ENCODE results near the gene EEF2K. TPM values are rescaled to one million over a fixed set of nuclear protein-coding genes. Genes with fewer than 3 reads are reported as not detected.
A peak's percentile ranks its signal among the peaks of the same experiment; 100 is the strongest.

Gene EEF2K
- total and polyA plus RNA-seq, 2 of the 13 experiments (the other 11 are each of a cell fraction or from before 2014, with no cell fraction given): 22.0 to 23.8 TPM

DNA sequence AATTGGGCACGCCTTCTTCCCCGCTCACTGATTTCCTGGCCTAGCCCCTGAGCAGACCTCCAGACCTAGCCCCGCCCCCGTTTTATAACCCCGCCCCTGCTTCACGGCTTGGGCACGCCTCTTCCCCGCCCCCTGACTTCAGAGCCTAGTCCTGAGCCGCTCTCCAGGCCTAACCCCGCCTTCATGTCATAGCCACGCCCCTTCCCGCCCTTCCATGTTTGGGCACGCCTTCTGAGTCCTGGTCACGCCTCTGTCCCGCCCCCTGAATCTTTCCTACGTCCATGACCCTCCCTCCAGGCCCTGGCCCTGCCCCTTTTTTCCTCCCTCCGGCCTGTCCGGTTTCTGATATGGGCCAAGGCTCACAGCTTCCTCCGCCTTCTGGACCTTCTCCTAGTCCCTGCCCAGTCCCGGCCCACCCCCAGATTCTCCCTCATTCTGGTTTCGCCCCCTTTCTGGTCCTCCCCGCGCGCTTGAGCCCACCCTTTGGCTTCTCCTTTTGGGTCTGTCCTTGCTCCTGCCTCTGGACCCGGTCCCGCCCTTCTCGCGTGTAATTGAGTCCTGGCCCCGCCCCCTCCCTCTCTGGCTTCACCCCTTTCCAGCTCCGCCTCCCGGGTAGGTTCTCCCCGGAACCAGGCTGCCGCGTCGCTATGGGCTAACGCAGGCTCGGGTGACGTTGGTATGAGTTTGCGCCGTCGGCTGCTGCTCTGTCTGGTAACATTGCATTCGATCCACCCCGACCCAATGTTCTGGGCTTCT lies 15.1 kb upstream of the EEF2K start (continued):
- TF ChIP-seq, protein P1, sequence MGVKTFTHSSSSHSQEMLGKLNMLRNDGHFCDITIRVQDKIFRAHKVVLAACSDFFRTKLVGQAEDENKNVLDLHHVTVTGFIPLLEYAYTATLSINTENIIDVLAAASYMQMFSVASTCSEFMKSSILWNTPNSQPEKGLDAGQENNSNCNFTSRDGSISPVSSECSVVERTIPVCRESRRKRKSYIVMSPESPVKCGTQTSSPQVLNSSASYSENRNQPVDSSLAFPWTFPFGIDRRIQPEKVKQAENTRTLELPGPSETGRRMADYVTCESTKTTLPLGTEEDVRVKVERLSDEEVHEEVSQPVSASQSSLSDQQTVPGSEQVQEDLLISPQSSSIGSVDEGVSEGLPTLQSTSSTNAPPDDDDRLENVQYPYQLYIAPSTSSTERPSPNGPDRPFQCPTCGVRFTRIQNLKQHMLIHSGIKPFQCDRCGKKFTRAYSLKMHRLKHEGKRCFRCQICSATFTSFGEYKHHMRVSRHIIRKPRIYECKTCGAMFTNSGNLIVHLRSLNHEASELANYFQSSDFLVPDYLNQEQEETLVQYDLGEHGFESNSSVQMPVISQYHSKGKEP (CRISPR knock-in tag; IDR thresholded peaks at IDR 0.05): 0 out of 2 replicates have a peak, but pooled peaks have one; percentile 10
- TF ChIP-seq, protein P2, sequence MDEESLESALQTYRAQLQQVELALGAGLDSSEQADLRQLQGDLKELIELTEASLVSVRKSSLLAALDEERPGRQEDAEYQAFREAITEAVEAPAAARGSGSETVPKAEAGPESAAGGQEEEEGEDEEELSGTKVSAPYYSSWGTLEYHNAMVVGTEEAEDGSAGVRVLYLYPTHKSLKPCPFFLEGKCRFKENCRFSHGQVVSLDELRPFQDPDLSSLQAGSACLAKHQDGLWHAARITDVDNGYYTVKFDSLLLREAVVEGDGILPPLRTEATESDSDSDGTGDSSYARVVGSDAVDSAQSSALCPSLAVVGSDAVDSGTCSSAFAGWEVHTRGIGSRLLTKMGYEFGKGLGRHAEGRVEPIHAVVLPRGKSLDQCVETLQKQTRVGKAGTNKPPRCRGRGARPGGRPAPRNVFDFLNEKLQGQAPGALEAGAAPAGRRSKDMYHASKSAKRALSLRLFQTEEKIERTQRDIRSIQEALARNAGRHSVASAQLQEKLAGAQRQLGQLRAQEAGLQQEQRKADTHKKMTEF (CRISPR knock-in tag; IDR thresholded peaks at IDR 0.05): no peak; the same call in 1 of the 2 replicates
- peak; percentile 70; the same call in 1 of the 2 replicates for TF ChIP-seq KLF13 (CRISPR knock-in tag; IDR thresholded peaks at IDR 0.05)
- peak; percentile 97; the same call in 1 of the 2 replicates for TF ChIP-seq ZNF713 (CRISPR knock-in tag; IDR thresholded peaks at IDR 0.05)
- peak; percentile 21; the same call in 1 of the 2 replicates for TF ChIP-seq THAP11 (CRISPR knock-in tag; IDR thresholded peaks at IDR 0.05)
- TF ChIP-seq, protein P3, sequence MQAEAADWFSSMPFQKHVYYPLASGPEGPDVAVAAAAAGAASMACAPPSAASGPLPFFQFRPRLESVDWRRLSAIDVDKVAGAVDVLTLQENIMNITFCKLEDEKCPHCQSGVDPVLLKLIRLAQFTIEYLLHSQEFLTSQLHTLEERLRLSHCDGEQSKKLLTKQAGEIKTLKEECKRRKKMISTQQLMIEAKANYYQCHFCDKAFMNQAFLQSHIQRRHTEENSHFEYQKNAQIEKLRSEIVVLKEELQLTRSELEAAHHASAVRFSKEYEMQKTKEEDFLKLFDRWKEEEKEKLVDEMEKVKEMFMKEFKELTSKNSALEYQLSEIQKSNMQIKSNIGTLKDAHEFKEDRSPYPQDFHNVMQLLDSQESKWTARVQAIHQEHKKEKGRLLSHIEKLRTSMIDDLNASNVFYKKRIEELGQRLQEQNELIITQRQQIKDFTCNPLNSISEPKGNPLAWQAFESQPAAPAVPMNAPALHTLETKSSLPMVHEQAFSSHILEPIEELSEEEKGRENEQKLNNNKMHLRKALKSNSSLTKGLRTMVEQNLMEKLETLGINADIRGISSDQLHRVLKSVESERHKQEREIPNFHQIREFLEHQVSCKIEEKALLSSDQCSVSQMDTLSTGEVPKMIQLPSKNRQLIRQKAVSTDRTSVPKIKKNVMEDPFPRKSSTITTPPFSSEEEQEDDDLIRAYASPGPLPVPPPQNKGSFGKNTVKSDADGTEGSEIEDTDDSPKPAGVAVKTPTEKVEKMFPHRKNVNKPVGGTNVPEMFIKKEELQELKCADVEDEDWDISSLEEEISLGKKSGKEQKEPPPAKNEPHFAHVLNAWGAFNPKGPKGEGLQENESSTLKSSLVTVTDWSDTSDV (CRISPR knock-in tag; IDR thresholded peaks at IDR 0.05): no peak
- peak; percentile 13; the same call in 1 of the 2 replicates for TF ChIP-seq ZBTB20 (CRISPR knock-in tag; IDR thresholded peaks at IDR 0.05; ENCODE audit: borderline replicate concordance, low read depth)
- peak; percentile 76 for TF ChIP-seq ZNF44 (CRISPR knock-in tag; IDR thresholded peaks at IDR 0.05)
- TF ChIP-seq PCBP1 (IDR thresholded peaks at IDR 0.05; ENCODE audit: borderline replicate concordance, low read depth, low read length): peak; percentile 28; the same call in 1 of the 2 replicates
- 0 out of 2 replicates have a peak, but pooled peaks have one; percentile 3 for TF ChIP-seq ZNF777 (CRISPR knock-in tag; IDR thresholded peaks at IDR 0.05)
- TF ChIP-seq, protein P4, sequence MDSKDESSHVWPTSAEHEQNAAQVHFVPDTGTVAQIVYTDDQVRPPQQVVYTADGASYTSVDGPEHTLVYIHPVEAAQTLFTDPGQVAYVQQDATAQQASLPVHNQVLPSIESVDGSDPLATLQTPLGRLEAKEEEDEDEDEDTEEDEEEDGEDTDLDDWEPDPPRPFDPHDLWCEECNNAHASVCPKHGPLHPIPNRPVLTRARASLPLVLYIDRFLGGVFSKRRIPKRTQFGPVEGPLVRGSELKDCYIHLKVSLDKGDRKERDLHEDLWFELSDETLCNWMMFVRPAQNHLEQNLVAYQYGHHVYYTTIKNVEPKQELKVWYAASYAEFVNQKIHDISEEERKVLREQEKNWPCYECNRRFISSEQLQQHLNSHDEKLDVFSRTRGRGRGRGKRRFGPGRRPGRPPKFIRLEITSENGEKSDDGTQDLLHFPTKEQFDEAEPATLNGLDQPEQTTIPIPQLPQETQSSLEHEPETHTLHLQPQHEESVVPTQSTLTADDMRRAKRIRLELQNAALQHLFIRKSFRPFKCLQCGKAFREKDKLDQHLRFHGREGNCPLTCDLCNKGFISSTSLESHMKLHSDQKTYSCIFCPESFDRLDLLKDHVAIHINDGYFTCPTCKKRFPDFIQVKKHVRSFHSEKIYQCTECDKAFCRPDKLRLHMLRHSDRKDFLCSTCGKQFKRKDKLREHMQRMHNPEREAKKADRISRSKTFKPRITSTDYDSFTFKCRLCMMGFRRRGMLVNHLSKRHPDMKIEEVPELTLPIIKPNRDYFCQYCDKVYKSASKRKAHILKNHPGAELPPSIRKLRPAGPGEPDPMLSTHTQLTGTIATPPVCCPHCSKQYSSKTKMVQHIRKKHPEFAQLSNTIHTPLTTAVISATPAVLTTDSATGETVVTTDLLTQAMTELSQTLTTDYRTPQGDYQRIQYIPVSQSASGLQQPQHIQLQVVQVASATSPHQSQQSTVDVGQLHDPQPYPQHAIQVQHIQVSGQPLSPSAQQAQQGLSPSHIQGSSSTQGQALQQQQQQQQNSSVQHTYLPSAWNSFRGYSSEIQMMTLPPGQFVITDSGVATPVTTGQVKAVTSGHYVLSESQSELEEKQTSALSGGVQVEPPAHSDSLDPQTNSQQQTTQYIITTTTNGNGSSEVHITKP (CRISPR knock-in tag; IDR thresholded peaks at IDR 0.05; ENCODE audit: low read depth): peak; percentile 81
- TF ChIP-seq ZNF530 (CRISPR knock-in tag; IDR thresholded peaks at IDR 0.05; ENCODE audit: low read depth): no peak
- TF ChIP-seq, protein P5, sequence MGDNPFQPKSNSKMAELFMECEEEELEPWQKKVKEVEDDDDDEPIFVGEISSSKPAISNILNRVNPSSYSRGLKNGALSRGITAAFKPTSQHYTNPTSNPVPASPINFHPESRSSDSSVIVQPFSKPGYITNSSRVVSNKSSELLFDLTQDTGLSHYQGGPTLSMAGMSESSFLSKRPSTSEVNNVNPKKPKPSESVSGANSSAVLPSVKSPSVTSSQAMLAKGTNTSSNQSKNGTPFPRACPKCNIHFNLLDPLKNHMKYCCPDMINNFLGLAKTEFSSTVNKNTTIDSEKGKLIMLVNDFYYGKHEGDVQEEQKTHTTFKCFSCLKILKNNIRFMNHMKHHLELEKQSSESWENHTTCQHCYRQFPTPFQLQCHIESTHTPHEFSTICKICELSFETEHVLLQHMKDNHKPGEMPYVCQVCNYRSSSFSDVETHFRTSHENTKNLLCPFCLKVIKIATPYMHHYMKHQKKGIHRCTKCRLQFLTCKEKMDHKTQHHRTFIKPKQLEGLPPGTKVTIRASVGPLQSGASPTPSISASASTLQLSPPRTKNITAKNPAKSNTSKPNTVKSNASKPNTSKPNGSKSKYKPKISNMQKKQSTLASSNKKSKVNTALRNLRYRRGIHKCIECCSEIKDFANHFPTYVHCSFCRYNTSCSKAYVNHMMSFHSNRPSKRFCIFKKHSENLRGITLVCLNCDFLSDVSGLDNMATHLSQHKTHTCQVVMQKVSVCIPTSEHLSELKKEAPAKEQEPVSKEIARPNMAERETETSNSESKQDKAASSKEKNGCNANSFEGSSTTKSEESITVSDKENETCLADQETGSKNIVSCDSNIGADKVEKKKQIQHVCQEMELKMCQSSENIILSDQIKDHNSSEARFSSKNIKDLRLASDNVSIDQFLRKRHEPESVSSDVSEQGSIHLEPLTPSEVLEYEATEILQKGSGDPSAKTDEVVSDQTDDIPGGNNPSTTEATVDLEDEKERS (CRISPR knock-in tag; IDR thresholded peaks at IDR 0.05): peak; percentile 38; the same call in 1 of the 2 replicates
- peak; percentile 64; the same call in 1 of the 2 replicates for TF ChIP-seq ARNT2 (CRISPR knock-in tag; IDR thresholded peaks at IDR 0.05; ENCODE audit: low read depth)

All from HepG2 (cell line).